D721Med (cell line): ENCODE measurements around the gene ZMIZ2.

Source experiments
- DNase-seq: peaks from one replicate; pipeline ENCODE4 v3.0.0; 2011; ENCODE audit warnings: low spot score; ENCODE audit not compliant: insufficient read length
- FAIRE-seq: peaks from 2 replicates; lab custom pipeline; 2011; peaks lifted over from hg19 to GRCh38; lab: Jason Lieb, UNC
- CTCF ChIP-seq: IDR thresholded peaks from 2 replicates; pipeline ENCODE4 v1.5.1; 2012; ENCODE audit warnings: mild to moderate bottlenecking, control low read depth; ENCODE audit not compliant: insufficient read depth; ENCODE audit errors: missing control alignments

The ZMIZ2 gene

DNA sequence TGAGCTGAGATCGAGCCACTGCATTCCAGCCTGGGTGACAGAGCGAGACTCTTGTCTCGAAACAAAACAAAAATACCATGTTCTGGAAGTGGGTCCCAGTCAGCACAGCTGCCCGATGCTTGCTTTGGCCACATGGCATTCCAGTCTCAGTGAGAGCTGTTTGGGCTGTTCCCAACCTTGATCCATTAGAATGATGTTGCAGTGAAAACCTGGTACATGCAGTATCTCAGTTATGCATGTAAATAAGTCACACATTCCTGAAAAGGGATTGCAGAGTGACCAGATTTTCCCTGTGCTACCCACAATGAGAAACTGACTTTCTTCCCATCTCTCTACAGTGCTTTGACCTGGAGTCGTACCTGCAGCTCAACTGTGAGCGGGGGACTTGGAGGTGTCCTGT, 15.4 kb downstream of the ZMIZ2 start:
- DNase-seq, result no peak
- TF ChIP-seq CTCF, result no peak
- FAIRE-seq, result no peak

DNA sequence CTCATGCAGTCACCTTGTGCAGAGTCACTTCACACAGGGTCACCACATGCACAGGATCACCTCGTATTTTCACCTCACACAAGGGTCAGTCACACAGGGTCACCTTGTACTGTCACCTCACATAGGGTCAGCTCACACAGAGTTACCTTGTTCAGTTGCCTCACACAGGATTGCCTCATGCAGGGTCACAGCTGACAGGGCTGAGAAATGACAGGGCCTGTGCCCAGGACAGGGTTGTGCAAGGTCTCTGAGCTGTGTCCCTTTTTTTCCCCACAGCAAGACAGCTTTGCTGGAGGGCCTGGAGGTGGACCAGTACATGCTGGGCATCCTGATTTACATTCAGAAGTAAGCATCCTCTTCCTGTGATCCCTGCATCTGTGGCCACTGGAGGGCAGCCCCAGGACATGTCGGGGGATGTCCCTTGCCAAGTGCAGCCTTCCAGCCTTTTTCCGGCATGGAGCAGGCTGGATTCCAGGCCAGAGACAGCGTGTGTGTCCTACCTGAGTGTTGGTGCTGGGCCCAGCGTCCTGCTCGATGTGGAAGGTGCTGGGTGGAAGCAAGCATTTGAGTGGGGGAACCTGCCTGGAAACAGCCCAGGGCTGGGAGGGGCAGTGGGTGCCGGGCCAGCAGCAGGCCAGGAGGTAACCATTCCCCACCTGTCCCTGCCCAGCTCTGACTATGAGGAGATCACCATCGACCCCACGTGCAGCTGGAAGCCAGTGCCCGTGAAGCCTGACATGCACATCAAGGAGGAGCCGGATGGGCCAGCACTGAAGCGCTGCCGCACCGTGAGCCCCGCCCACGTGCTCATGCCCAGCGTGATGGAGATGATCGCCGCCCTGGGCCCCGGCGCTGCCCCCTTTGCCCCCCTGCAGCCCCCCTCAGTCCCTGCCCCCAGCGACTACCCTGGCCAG, 16.3 kb downstream of the ZMIZ2 start:
- no peak for TF ChIP-seq CTCF
- DNase-seq (no peak), FAIRE-seq (no peak)

- DNase-seq (no peak), FAIRE-seq (no peak)
- TF ChIP-seq CTCF, result no peak
Measured at GRCh38 chr7:44765579-44766415, 17.1 kb downstream of the ZMIZ2 start.

DNA sequence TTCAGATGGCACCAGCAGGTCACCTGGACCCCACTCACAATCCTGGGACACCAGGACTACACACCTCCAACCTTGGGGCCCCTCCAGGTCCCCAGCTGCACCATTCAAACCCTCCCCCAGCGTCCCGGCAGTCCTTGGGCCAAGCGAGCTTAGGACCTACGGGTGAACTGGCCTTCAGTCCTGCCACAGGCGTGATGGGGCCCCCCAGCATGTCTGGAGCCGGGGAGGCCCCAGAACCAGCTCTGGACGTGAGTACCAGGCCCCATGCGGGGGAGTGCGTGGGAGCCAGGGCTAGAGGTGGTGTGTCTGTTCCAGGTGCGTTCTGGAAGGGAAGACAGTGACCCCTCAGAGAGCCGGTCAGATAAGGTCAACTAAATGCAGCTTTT, 17.8 kb downstream of the ZMIZ2 start:
- no peak for TF ChIP-seq CTCF
- DNase-seq (no peak), FAIRE-seq (no peak)

DNA sequence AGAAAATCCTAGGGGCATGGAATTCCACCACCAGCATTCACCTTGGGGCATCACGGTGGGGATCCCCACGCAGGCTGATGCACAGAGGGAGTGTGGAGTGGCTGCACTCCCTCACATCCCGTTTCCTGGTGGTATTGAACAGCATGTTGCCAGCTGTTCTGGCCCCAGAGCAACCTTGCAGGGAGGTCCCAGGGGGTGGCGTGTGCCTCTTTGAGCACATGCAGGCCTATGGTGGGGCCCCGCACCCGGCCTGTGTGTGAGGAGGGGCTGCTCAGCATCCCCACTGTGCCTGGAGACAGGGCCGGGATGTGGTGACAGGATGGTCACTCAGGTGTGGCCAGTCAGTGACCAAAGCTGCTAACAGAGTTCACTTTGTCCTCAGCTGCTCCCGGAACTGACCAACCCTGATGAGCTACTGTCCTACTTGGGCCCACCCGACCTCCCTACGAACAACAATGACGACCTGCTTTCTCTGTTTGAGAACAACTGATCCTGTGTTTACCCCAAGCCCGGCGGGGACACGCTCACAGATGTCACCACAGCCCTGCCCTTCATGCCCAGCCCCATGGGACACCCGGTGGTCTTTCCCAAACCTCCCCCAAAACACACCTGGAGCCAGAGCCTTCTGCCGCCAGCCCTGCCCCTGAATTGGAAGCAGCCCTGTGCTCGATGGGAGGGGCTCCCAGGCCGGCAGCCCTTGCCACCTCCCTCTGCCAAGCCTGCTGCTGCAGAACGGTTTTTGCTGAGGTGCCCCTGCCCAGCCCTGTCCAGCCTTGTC, 18.7 kb downstream of the ZMIZ2 start:
- TF ChIP-seq CTCF, result no peak
- FAIRE-seq (no peak), DNase-seq (no peak)

GRCh38 chr7:44767912-44768627, 19.4 kb downstream of the ZMIZ2 start:
- no peak for TF ChIP-seq CTCF
- DNase-seq (no peak), FAIRE-seq (no peak)
